H1 (cell line): ENCODE results near the gene CRK.

Experiments used
- BACH1 ChIP-seq: IDR thresholded peaks from 2 replicates; pipeline ENCODE4 v1.6.1; 2012; ENCODE audit warnings: low read length, improper control_type of control experiment
- BRCA1 ChIP-seq: IDR thresholded peaks from 2 replicates; pipeline ENCODE4 v1.6.1; 2012; ENCODE audit warnings: low read depth, low read length, improper control_type of control experiment
- EGR1 ChIP-seq: IDR thresholded peaks from 2 replicates; pipeline ENCODE4 v1.6.1; 2011; ENCODE audit warnings: low read depth, low read length, borderline replicate concordance
- EZH2 ChIP-seq: fragments of 200-600 bp; sonication (generic); IDR thresholded peaks from 2 replicates; pipeline ENCODE4 v1.7.1; 2012; ENCODE audit warnings: low read depth, mild to moderate bottlenecking, moderate library complexity, low read length, inconsistent platforms; ENCODE audit not compliant: severe bottlenecking
- POLR2A ChIP-seq, 2 experiments: IDR thresholded peaks; 1 replicate in 1 of 2; 2 replicates in 1 of 2; pipeline ENCODE4 v1.6.1; 2011; ENCODE audit warnings: low read depth in 2 of 2, low read length in 2 of 2, mild to moderate bottlenecking in 2 of 2; ENCODE audit errors: control extremely low read depth in 1 of 2
- POLR2AphosphoS5 ChIP-seq: IDR thresholded peaks from 2 replicates; pipeline ENCODE4 v1.6.1; 2011; ENCODE audit warnings: low read depth, low read length
- RAD21 ChIP-seq, 2 experiments: IDR thresholded peaks in 1 of 2; conservative IDR thresholded peaks in 1 of 2; 2 replicates each; pipeline ENCODE4 v1.6.1; 2011; ENCODE audit warnings: low read depth in 2 of 2, low read length in 2 of 2, improper control_type of control experiment in 1 of 2, inconsistent platforms in 1 of 2, mild to moderate bottlenecking in 1 of 2, moderate library complexity in 1 of 2
- SUZ12 ChIP-seq: fragments of 200-600 bp; sonication (generic); IDR thresholded peaks from 2 replicates; pipeline ENCODE4 v1.6.1; 2012; ENCODE audit warnings: mild to moderate bottlenecking, inconsistent platforms, low read length, moderate library complexity, mixed read lengths
- YY1 ChIP-seq: IDR thresholded peaks from 2 replicates; pipeline ENCODE4 v1.6.1; 2011; ENCODE audit warnings: low read depth, mild to moderate bottlenecking, low read length
- TF ChIP-seq, protein P1 (sequence below), 3 experiments: IDR thresholded peaks; 1 replicate in 2 of 3; 2 replicates in 1 of 3; pipeline versions ENCODE4 v1.5.1 to v1.6.1; 2011; ENCODE audit warnings: low read length in 3 of 3, mild to moderate bottlenecking in 3 of 3, inconsistent platforms in 2 of 3, low read depth in 1 of 3, moderate library complexity in 1 of 3; ENCODE audit not compliant: insufficient read depth in 1 of 3; ENCODE audit errors: control extremely low read depth in 1 of 3

DNA sequence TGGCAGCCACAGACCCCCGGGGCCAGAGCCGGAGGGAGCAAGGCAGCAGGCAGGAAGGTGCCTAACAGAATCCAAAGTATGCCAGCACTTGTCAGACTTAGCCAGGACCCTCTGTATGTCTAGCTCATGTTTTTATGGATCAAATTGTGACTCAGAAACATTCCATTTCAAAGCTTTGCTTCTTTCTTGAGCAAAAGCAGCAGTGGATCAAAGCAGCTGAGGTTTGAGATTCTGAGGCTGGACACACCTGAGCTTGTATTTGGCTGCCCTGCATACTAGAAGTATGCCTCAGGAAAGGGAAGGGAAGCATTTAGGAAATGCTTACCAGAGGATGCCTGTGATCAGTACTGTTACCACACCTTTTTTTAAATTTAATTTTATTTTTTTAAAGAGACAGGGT is 42.2 kb upstream of the CRK start:
- TF ChIP-seq, protein P1, sequence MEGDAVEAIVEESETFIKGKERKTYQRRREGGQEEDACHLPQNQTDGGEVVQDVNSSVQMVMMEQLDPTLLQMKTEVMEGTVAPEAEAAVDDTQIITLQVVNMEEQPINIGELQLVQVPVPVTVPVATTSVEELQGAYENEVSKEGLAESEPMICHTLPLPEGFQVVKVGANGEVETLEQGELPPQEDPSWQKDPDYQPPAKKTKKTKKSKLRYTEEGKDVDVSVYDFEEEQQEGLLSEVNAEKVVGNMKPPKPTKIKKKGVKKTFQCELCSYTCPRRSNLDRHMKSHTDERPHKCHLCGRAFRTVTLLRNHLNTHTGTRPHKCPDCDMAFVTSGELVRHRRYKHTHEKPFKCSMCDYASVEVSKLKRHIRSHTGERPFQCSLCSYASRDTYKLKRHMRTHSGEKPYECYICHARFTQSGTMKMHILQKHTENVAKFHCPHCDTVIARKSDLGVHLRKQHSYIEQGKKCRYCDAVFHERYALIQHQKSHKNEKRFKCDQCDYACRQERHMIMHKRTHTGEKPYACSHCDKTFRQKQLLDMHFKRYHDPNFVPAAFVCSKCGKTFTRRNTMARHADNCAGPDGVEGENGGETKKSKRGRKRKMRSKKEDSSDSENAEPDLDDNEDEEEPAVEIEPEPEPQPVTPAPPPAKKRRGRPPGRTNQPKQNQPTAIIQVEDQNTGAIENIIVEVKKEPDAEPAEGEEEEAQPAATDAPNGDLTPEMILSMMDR (IDR thresholded peaks at IDR 0.05; ENCODE audit: control extremely low read depth in 1 of 3, insufficient read depth in 1 of 3, low read depth in 1 of 3, low read length in 3 of 3): no peak
- TF ChIP-seq EZH2 (no peak), RAD21 (IDR thresholded peaks at IDR 0.05 in 1 of 2, conservative IDR thresholded peaks at IDR 0.05 in 1 of 2; ENCODE audit: low read depth in 2 of 2, low read length in 2 of 2) (no peak), POLR2A (IDR thresholded peaks at IDR 0.05; ENCODE audit: control extremely low read depth in 1 of 2, low read depth in 2 of 2, low read length in 2 of 2) (no peak), BRCA1 (no peak), EGR1 (no peak), BACH1 (no peak), POLR2AphosphoS5 (no peak), YY1 (no peak), SUZ12 (no peak)
